Natural killer cell (primary cell): Measurements from ENCODE around the gene TMEM132D. TPM values are rescaled to one million over a fixed set of nuclear protein-coding genes. Genes with fewer than 3 reads are reported as not detected.

Experiments
- ATAC-seq, 3 donors: fragments of 150-1000 bp in 2 of 3; fragments of 200-7000 bp in 1 of 3; cut with Tn5 transposase; 1 replicate in 1 of 3; 2 replicates in 2 of 3; pipeline ENCODE4 v1.10.0; 2021; ENCODE audit warnings: mild to moderate bottlenecking in 2 of 3, moderate library complexity in 2 of 3
- DNase-seq, 2 donors: peaks; one replicate each; pipeline versions ENCODE4 v3.0.0 to v3.0.0-alpha.2; 2013 to 2021; ENCODE audit warnings: mixed read lengths in 1 of 2
- H3K27ac ChIP-seq: one replicate; pipeline ENCODE4 v1.5.1; 2013; ENCODE audit warnings: mild to moderate bottlenecking, low read length
- H3K27me3 ChIP-seq: one replicate; pipeline ENCODE4 v1.6.1; 2013; ENCODE audit warnings: low read length; ENCODE audit not compliant: control insufficient read depth, insufficient read depth
- H3K36me3 ChIP-seq: one replicate; pipeline ENCODE4 v1.6.1; 2013; ENCODE audit warnings: low read length; ENCODE audit not compliant: control insufficient read depth, insufficient read depth
- H3K4me1 ChIP-seq: one replicate; pipeline ENCODE4 v1.6.1; 2013; ENCODE audit warnings: low read length; ENCODE audit not compliant: control insufficient read depth, insufficient read depth
- H3K4me3 ChIP-seq: one replicate; pipeline ENCODE4 v1.5.1; 2013; ENCODE audit warnings: low read length
- H3K9me3 ChIP-seq: one replicate; pipeline ENCODE4 v1.6.1; 2013; ENCODE audit warnings: low read length; ENCODE audit not compliant: control insufficient read depth, insufficient read depth
- H3K27ac Mint-ChIP-seq, 2 donors: one replicate each; pipeline ENCODE4 v1.8.0; 2022; ENCODE audit warnings: mild to moderate bottlenecking in 2 of 2, mixed read lengths in 2 of 2, moderate library complexity in 1 of 2
- H3K27me3 Mint-ChIP-seq, 2 donors: one replicate each; pipeline ENCODE4 v1.8.0; 2022; ENCODE audit warnings: low read depth in 2 of 2, mixed read lengths in 2 of 2
- H3K36me3 Mint-ChIP-seq: one replicate; pipeline ENCODE4 v1.8.0; 2022; ENCODE audit warnings: mixed read lengths
- H3K4me1 Mint-ChIP-seq, 2 donors: one replicate each; pipeline ENCODE4 v1.8.0; 2022; ENCODE audit warnings: mixed read lengths in 2 of 2
- H3K4me3 Mint-ChIP-seq: one replicate; pipeline ENCODE4 v1.8.0; 2022; ENCODE audit warnings: mild to moderate bottlenecking, moderate library complexity, mixed read lengths
- H3K9me3 Mint-ChIP-seq, 2 donors: one replicate each; pipeline ENCODE4 v1.8.0; 2022; ENCODE audit warnings: mixed read lengths in 2 of 2
- CTCF ChIP-seq: fragments of 200-600 bp; IDR thresholded peaks from one replicate; pipeline ENCODE4 v1.8.0; 2022; ENCODE audit warnings: antibody characterized with exemption
- WGBS: methylation state at CpG from one replicate; pipeline ENCODE4 v1.1.7; 2013; ENCODE audit warnings: missing lambda C conversion rate; ENCODE audit not compliant: insufficient coverage; 5-methylcytosine and 5-hydroxymethylcytosine counted together
- intact Hi-C: fragments of 100-400 bp; cut with micrococcal nuclease; formaldehyde crosslinking; loops from one replicate; pipeline ENCODE4 v1.14.2; 2022
- total RNA-seq, 4 donors: library from RNA; stranded (reverse); fragments of 120-200 nt in 1 of 4; gene quantifications; one replicate each; pipeline versions ENCODE4 v1.2.3 to v1.2.4, GENCODE V29; 2013 to 2022

TMEM132D gene
- total RNA-seq, 3 donors from 2014 or later (not counting 1 experiment from before 2014, with no cell fraction given): not detected

- H3K27ac Mint-ChIP-seq: no peak overlapping the region
- no peaks in the 10 kb centered on the region for H3K36me3 Mint-ChIP-seq
- H3K36me3 ChIP-seq: no peaks in the 10 kb centered on the region
- H3K4me3 Mint-ChIP-seq: no peak overlapping the region
- intact Hi-C loops: no loop called here
- H3K4me3 ChIP-seq: no peak overlapping the region
- H3K9me3 ChIP-seq: no peaks in the 10 kb centered on the region
- no peak for ATAC-seq
- H3K27me3 Mint-ChIP-seq: no peaks in the 10 kb centered on the region
- H3K9me3 Mint-ChIP-seq: peaks cover 0 to 2% of the 10 kb centered on the region in 2 donors
- no peak for DNase-seq
- no peaks in the 10 kb centered on the region for H3K27me3 ChIP-seq
- 79% methylated on average over 2 of the region's 4 CpGs for WGBS
- no peak for TF ChIP-seq CTCF
- H3K4me1 Mint-ChIP-seq: no peaks in the 10 kb centered on the region
- no peaks in the 10 kb centered on the region for H3K4me1 ChIP-seq
- H3K27ac ChIP-seq: no peak overlapping the region
These were observed 246.6 kb downstream of the TMEM132D start for GRCh38 chr12:129657179-129657578.

- no peak for ATAC-seq
- no peak overlapping the region for H3K27ac ChIP-seq
- intact Hi-C loops: no loop called here
- peaks cover 0 to 6% of the 10 kb centered on the region in 2 donors for H3K27me3 Mint-ChIP-seq
- H3K27me3 ChIP-seq: no peaks in the 10 kb centered on the region
- no peaks in the 10 kb centered on the region for H3K36me3 ChIP-seq
- no peak overlapping the region for H3K27ac Mint-ChIP-seq
- TF ChIP-seq CTCF: no peak
- H3K9me3 Mint-ChIP-seq: peaks cover 0 to 5% of the 10 kb centered on the region in 2 donors
- H3K4me1 ChIP-seq: no peaks in the 10 kb centered on the region
- no peak overlapping the region for H3K4me3 ChIP-seq
- no peaks in the 10 kb centered on the region for H3K9me3 ChIP-seq
- H3K4me3 Mint-ChIP-seq: no peak overlapping the region
- H3K4me1 Mint-ChIP-seq: no peaks in the 10 kb centered on the region
- no peaks in the 10 kb centered on the region for H3K36me3 Mint-ChIP-seq
- no peak for DNase-seq
- 85% methylated on average over 6 of the region's 6 CpGs for WGBS
These were observed 251.9 kb downstream of the TMEM132D start for GRCh38 chr12:129651951-129652350.

- Histone ChIP-seq H3K9me3 (no peaks in the 10 kb centered on the region), H3K4me3 (no peak overlapping the region), H3K27me3 (no peaks in the 10 kb centered on the region), H3K4me1 (no peaks in the 10 kb centered on the region), H3K27ac (no peak overlapping the region), H3K36me3 (no peaks in the 10 kb centered on the region)
- ATAC-seq (no peak), DNase-seq (no peak)
- 18% methylated on average over 6 of the region's 6 CpGs for WGBS
- intact Hi-C loops: no loop called here
- no peaks in the 10 kb centered on the region for H3K9me3 Mint-ChIP-seq
- H3K4me3 Mint-ChIP-seq: no peak overlapping the region
- H3K27me3 Mint-ChIP-seq: peaks cover 0 to 2% of the 10 kb centered on the region in 2 donors
- H3K36me3 Mint-ChIP-seq: no peaks in the 10 kb centered on the region
- no peak overlapping the region for H3K27ac Mint-ChIP-seq
- H3K4me1 Mint-ChIP-seq: no peaks in the 10 kb centered on the region
- TF ChIP-seq CTCF: no peak
These were observed 261.9 kb downstream of the TMEM132D start for GRCh38 chr12:129641926-129642325.

- Mint-ChIP-seq H3K4me1 (no peaks in the 10 kb centered on the region), H3K36me3 (no peaks in the 10 kb centered on the region), H3K9me3 (no peaks in the 10 kb centered on the region), H3K27me3 (peaks cover 0 to 8% of the 10 kb centered on the region in 2 donors), H3K4me3 (no peak overlapping the region), H3K27ac (no peak overlapping the region)
- no peaks in the 10 kb centered on the region for H3K9me3 ChIP-seq
- no peak for TF ChIP-seq CTCF
- no peaks in the 10 kb centered on the region for H3K4me1 ChIP-seq
- no peak overlapping the region for H3K4me3 ChIP-seq
- H3K27me3 ChIP-seq: no peaks in the 10 kb centered on the region
- no peaks in the 10 kb centered on the region for H3K36me3 ChIP-seq
- no peak for DNase-seq
- no peak overlapping the region for H3K27ac ChIP-seq
- intact Hi-C loops: no loop called here
- ATAC-seq: no peak
- 35% methylated on average over 6 of the region's 6 CpGs for WGBS
These were observed 268.7 kb downstream of the TMEM132D start for GRCh38 chr12:129635021-129635685.
